Lung (tissue), 12 donors: ENCODE data around the gene ABLIM2. TPM values are rescaled to one million over a fixed set of nuclear protein-coding genes. Genes with fewer than 3 reads are reported as not detected.

Experiments used
- ATAC-seq: fragments of 200-7000 bp; cut with Tn5 transposase; one replicate; pipeline ENCODE4 v1.9.1; 2020; ENCODE audit warnings: moderate number of reproducible peaks; ENCODE audit not compliant: insufficient read depth, low FRiP score
- DNase-seq, 3 donors: peaks; one replicate each; pipeline ENCODE4 v3.0.0-alpha.2; 2013 to 2017
- H3K27ac ChIP-seq, 2 donors: one replicate each; pipeline ENCODE4 v1.5.1; 2013; ENCODE audit warnings: mild to moderate bottlenecking in 2 of 2, moderate library complexity in 2 of 2, control low read depth in 1 of 2, inconsistent platforms in 1 of 2, low read depth in 1 of 2, low read length in 1 of 2
- H3K27me3 ChIP-seq, 3 donors: one replicate each; pipeline ENCODE4 v1.5.1; 2013; ENCODE audit warnings: low read length in 2 of 3; ENCODE audit not compliant: control insufficient read depth in 3 of 3, insufficient read depth in 3 of 3
- H3K36me3 ChIP-seq, 4 donors: one replicate each; pipeline ENCODE4 v1.5.1; 2013; ENCODE audit warnings: low read length in 4 of 4, mild to moderate bottlenecking in 1 of 4, moderate library complexity in 1 of 4; ENCODE audit not compliant: control insufficient read depth in 4 of 4, insufficient read depth in 4 of 4
- H3K4me1 ChIP-seq, 5 donors: one replicate each; pipeline ENCODE4 v1.5.1; 2013; ENCODE audit warnings: low read length in 5 of 5, mild to moderate bottlenecking in 2 of 5, moderate library complexity in 1 of 5; ENCODE audit not compliant: control insufficient read depth in 5 of 5, insufficient read depth in 5 of 5
- H3K4me3 ChIP-seq: one replicate; pipeline ENCODE4 v1.5.1; 2013; ENCODE audit warnings: mild to moderate bottlenecking, control low read depth, moderate library complexity
- H3K9ac ChIP-seq, 2 donors: one replicate each; pipeline ENCODE4 v1.5.1; 2013; ENCODE audit warnings: low read length in 2 of 2, control low read depth in 1 of 2; ENCODE audit not compliant: insufficient read depth in 1 of 2
- H3K9me3 ChIP-seq, 4 donors: one replicate each; pipeline ENCODE4 v1.5.1; 2013; ENCODE audit warnings: low read length in 3 of 4, mild to moderate bottlenecking in 1 of 4, moderate library complexity in 1 of 4; ENCODE audit not compliant: control insufficient read depth in 4 of 4, insufficient read depth in 3 of 4
- WGBS, 2 donors: extraction: QIAGEN DNeasy Blood & Tissue Kit; methylation state at CpG; one replicate each; pipeline ENCODE4 v1.1.7; 2013; 5-methylcytosine and 5-hydroxymethylcytosine counted together
- polyA plus RNA-seq, 2 donors: library from polyadenylated mRNA; stranded (reverse); fragments of 200-250 nt; gene quantifications; one replicate each; pipeline ENCODE4 v1.2.1, GENCODE V29; 2013
- total RNA-seq, 2 donors: library from RNA; depleted of rRNA in 1 of 2; stranded (reverse); fragments of >200 nt in 1 of 2; gene quantifications; one replicate each; pipeline ENCODE4 v1.2.1, GENCODE V29; 2014 to 2021
- TF ChIP-seq, protein P1 (sequence below): IDR thresholded peaks from 2 replicates; pipeline ENCODE4 v1.5.1; 2012; ENCODE audit warnings: mild to moderate bottlenecking; ENCODE audit errors: control extremely low read depth, extremely low read depth
- donor health status: control.
- donor health status: control.
- donor health status: Bipolar disorder and iron deficiency.
- donor health status: healthy.
- donor health status: DM: yes; HTN: yes; CAD: no.

ABLIM2 gene
- total and polyA plus RNA-seq, 4 donors = 1.7 to 10.9 (median 5.2) TPM

DNA sequence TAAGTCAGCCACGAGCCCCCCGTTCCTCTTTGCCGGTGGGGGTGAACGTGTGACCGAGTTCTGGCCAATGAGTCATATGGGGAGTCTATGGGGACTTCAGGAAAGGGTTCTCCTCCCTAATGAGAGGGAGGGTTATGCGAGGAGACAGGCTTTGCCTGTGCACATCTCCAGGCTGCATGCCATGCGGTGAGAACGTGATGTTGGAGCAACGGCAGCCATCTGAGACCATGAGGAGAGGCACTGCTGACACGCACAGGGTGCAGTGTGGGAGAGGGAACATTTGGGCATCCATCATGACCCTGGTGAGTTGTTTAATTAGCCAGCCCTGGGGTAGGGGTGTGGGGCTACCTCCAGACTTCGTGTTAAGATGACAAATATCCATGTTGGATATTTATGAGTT lies 55.8 kb downstream of the ABLIM2 start:
- 94 to 96% methylated on average over 11 of the region's 11 CpGs for WGBS, 2 donors
- Histone ChIP-seq H3K4me3 (no peak overlapping the region), H3K4me1 (no peaks in the 10 kb centered on the region), H3K9me3 (peaks cover 0 to 4% (median 0%) of the 10 kb centered on the region in 4 donors), H3K27ac (no peak overlapping the region), H3K36me3 (no peaks in the 10 kb centered on the region), H3K27me3 (no peaks in the 10 kb centered on the region), H3K9ac (no peak overlapping the region)
- no peak for DNase-seq
- TF ChIP-seq, protein P1, sequence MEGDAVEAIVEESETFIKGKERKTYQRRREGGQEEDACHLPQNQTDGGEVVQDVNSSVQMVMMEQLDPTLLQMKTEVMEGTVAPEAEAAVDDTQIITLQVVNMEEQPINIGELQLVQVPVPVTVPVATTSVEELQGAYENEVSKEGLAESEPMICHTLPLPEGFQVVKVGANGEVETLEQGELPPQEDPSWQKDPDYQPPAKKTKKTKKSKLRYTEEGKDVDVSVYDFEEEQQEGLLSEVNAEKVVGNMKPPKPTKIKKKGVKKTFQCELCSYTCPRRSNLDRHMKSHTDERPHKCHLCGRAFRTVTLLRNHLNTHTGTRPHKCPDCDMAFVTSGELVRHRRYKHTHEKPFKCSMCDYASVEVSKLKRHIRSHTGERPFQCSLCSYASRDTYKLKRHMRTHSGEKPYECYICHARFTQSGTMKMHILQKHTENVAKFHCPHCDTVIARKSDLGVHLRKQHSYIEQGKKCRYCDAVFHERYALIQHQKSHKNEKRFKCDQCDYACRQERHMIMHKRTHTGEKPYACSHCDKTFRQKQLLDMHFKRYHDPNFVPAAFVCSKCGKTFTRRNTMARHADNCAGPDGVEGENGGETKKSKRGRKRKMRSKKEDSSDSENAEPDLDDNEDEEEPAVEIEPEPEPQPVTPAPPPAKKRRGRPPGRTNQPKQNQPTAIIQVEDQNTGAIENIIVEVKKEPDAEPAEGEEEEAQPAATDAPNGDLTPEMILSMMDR = no peak
- ATAC-seq = no peak

DNA sequence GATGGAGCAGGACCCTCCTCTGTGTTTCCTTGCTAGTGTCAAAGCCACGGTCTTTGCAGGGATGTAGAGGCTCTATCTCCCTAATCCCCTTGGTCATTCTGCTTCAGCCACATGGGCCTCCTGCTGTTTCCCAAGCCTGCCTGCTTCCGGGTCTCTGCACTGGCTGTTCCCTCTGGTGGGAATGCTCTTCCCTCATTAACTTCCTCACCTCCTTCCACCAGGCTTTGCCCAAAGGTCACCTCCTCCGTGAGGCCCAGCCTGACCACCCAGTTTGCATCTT lies 56.6 kb downstream of the ABLIM2 start:
- ATAC-seq (no peak), DNase-seq (no peak)
- TF ChIP-seq, protein P1 = no peak
- H3K27ac ChIP-seq = no peak overlapping the region
- 77 to 85% methylated on average over 3 of the region's 3 CpGs for whole genome bisulfite sequencing, 2 donors
- H3K9ac ChIP-seq = no peak overlapping the region
- no peaks in the 10 kb centered on the region for H3K36me3 ChIP-seq
- H3K4me3 ChIP-seq = no peak overlapping the region
- no peaks in the 10 kb centered on the region for H3K4me1 ChIP-seq
- H3K9me3 ChIP-seq = no peaks in the 10 kb centered on the region
- no peaks in the 10 kb centered on the region for H3K27me3 ChIP-seq

DNA sequence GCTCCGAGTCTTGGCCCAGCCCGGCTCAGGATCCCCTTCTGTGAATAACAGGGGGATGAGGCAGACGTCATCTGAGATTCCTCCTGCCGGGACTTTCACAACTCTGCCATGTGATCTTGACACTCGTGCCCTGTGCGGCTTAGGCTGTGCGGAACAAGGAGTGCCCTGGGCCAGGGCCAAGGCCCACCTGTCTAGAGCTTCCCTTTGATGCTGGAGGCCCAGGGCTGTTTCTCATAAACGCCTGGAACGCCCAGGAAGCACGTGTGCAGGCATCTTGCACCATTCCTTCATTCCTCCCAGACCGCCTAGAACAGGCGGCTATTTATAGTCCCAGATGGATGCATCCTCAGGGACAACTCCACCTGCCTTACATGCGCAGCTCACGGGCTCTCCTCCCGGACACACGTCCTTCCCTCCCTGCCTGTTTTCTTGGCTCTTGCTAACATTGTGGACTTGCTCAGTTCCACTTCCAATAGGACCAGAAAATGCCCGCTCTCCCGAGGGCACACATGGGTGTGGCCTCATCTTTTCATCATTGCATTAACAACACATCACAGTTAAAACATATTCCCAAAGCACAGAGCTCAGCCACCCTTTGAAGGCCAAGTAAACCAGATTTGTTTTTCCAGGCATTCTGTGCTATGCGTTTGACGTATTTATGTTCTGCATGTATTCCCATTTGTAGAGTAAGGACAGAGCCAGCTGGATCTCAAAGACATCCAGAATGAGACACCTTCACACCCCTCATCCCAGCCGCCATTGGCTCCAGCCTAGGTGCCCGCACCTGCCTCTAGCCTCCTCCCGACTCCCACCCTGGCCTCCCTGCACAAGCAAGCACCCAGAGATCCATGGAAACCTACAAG lies 57.2 kb downstream of the ABLIM2 start:
- 67 to 77% methylated on average over 23 of the region's 23 CpGs for WGBS, 2 donors
- Histone ChIP-seq H3K9me3 (no peaks in the 10 kb centered on the region), H3K4me1 (no peaks in the 10 kb centered on the region), H3K4me3 (no peak overlapping the region), H3K27me3 (no peaks in the 10 kb centered on the region), H3K27ac (no peak overlapping the region), H3K36me3 (no peaks in the 10 kb centered on the region), H3K9ac (no peak overlapping the region)
- DNase-seq (peak; percentile 35 to 50 (median 37)), ATAC-seq (peak; percentile 16)
- TF ChIP-seq, protein P1 = no peak
